Large intestine (tissue), 3 donors: ENCODE data around the gene ARHGAP9. TPM values are rescaled to one million over a fixed set of nuclear protein-coding genes. Genes with fewer than 3 reads are reported as not detected.
A peak's percentile ranks its signal among the peaks of the same experiment; 100 is the strongest.
"Not testable (repeated sequence)": the region's sequence is repeated elsewhere in the genome, so short reads cannot be mapped to it uniquely, and the experiment has no call there.

Experiments used
- DNase-seq, 2 donors: peaks; one replicate each; pipeline versions ENCODE4 v3.0.0 to v3.0.0-alpha.2; 2013
- H3K27ac ChIP-seq: one replicate; pipeline ENCODE4 v1.5.1; 2013; ENCODE audit warnings: low read length
- H3K27me3 ChIP-seq: 2 replicates; pipeline ENCODE4 v1.6.1; 2013; ENCODE audit warnings: low read length; ENCODE audit not compliant: control insufficient read depth, insufficient read depth
- H3K36me3 ChIP-seq: 2 replicates; pipeline ENCODE4 v1.6.1; 2013; ENCODE audit warnings: low read length; ENCODE audit not compliant: control insufficient read depth, insufficient read depth
- H3K4me1 ChIP-seq: one replicate; pipeline ENCODE4 v1.6.1; 2013; ENCODE audit warnings: low read length; ENCODE audit not compliant: control insufficient read depth, insufficient read depth
- H3K4me3 ChIP-seq: one replicate; pipeline ENCODE4 v1.5.1; 2013; ENCODE audit warnings: low read length
- H3K9me3 ChIP-seq: one replicate; pipeline ENCODE4 v1.6.1; 2013; ENCODE audit warnings: mild to moderate bottlenecking, low read depth, low read length, moderate library complexity; ENCODE audit not compliant: control insufficient read depth
- WGBS: methylation state at CpG from one replicate; pipeline ENCODE4 v1.1.5; 2013; ENCODE audit warnings: low lambda C conversion rate; ENCODE audit not compliant: insufficient coverage; 5-methylcytosine and 5-hydroxymethylcytosine counted together
- polyA plus RNA-seq: library from polyadenylated mRNA; unstranded; fragments of 120-200 nt; gene quantifications from one replicate; pipeline ENCODE4 v1.2.1, GENCODE V29; 2013

ARHGAP9 gene
- polyA plus RNA-seq, 1 donor, result 16.1 TPM

DNA sequence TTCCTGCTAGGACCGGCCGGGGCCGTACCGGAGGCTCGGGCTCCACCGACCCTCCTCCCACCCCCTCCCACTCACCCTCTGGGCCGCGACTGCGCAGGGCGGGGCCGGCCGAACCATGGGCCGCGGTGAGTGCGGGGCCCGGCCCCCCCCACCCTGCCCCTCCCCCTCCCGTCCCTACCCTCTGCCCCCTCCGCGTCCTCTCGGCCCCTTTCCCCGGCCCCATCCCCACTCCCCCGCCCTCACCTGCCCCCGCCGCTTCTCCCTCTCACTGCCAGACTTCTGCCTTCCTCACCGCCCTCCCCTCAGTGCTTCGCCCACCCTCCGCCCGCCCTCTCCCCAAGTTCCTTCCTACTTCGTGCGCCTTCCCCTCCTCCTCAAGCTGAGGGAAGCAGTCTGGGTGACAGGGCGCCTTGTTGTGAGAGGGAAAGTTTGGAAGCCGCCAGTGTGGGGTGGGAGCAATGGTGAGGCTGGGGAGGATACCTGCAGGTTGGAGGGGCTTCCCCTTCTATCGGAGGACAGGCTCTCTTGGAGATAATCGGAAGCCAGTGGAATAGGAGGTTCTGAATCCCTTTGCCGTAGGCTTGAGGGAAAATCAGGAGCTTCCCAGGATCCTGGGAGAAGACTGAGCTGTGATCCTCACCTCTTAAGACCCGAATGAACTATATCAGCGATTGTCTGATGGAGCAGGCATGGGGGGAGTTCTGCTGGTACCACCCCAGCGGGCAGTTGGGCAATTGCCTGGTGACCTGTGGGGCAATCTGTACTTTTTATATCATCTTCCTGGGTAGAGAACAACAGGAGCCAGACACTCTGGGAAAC is 43.4 kb upstream of the ARHGAP9 start:
- no CpG with 5 or more reads among the region's 38 CpGs for WGBS
- no peaks in the 10 kb centered on the region for H3K27me3 ChIP-seq
- H3K36me3 ChIP-seq, result peaks cover 41% of the 10 kb centered on the region
- DNase-seq, result peak; percentile 71 to 73
- peaks cover 42% of the 10 kb centered on the region for H3K4me1 ChIP-seq
- peak overlapping the region; percentile 100 for H3K27ac ChIP-seq
- H3K4me3 ChIP-seq, result peak overlapping the region; percentile 73
- H3K9me3 ChIP-seq, result no peaks in the 10 kb centered on the region

DNA sequence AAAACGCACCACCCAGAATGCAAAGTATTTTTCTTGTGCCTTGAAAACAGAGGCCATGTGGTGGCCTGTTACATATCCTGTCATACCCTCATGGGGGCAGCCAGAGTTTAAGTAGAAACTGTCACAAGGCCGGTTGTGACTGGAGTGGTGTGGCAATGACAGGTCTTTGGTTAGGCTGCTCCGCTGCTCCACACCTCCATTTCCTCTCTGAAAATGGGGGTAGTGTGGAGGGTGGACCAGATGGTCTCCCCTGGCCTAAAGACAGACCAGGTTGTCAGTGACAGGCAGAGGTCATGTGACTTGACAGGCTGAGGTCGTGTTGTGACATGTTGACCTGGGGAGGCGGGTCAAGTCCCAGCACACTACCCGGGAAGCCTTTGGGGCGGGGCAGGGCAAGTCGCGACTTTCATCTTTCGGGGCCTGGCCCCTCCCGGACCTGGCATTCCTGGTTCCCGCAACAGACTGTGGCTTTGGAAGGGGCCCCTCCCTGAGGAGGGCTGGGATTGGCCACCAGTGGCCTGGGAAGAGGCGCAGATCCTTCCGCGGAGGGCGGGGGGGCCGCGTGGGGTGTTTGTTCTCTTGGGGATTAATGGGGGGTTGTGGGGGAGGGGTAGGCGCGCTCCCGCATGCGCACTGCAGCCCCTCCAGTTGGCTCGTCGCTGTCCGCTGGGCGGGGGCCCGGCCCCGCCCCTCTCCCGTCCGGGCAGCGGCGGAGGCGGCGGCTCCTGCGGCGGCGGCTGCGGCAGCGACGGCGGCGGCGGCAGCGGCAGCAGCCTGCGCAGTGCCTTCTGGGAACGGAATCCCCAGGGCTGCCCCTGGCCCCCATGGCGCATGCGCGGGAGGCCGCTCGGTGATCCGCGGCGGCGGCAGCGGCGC is 42.6 kb upstream of the ARHGAP9 start, which contains the start of gene MBD6:
MBD6 (plus strand) TSS at position 814 of the 876 bp plus-strand sequence. CDS start 1,480 bp downstream, outside the sequence.
- H3K9me3 ChIP-seq, result no peaks in the 10 kb centered on the region
- H3K4me3 ChIP-seq, result peak within 1 kb of the TSS; percentile 73
- H3K36me3 ChIP-seq, result peaks cover 36% of the 10 kb centered on the region
- WGBS, result no CpG with 5 or more reads among the region's 57 CpGs
- H3K27ac ChIP-seq, result peak within 1 kb of the TSS; percentile 100
- DNase-seq, result peak; percentile 92 to 96
- H3K4me1 ChIP-seq, result peaks cover 45% of the 10 kb centered on the region
- H3K27me3 ChIP-seq, result no peaks in the 10 kb centered on the region

DNA sequence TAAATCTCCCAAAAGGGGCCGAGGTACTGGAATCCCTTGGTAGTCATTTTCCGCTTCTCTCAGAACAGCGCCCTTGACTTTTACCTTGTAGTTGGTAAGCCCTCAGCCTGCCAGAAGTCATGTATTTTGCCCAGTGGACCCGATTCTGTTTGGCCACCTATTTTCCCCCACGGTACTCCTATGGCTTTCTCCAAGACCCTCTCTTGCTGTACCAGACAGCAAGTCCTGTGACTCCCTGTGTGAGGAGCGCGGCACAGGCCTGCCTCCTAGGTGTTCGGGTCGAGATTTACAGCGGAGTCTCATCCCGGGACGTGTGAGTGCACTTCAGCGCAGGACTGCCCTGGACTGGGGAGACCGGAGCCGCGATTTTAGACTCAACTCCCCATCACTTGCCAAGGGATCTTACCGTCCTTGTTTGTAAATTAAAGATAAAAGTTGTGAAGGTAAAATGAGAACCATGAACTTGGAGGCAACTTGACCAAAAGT is 41.9 kb upstream of the ARHGAP9 start:
- Histone ChIP-seq H3K4me1 (peaks cover 45% of the 10 kb centered on the region), H3K36me3 (peaks cover 36% of the 10 kb centered on the region), H3K27me3 (no peaks in the 10 kb centered on the region), H3K4me3 (peak overlapping the region; percentile 54), H3K27ac (peak overlapping the region; percentile 100), H3K9me3 (no peaks in the 10 kb centered on the region)
- DNase-seq, result peak; percentile 53 to 78
- WGBS, result no CpG with 5 or more reads among the region's 17 CpGs

DNA sequence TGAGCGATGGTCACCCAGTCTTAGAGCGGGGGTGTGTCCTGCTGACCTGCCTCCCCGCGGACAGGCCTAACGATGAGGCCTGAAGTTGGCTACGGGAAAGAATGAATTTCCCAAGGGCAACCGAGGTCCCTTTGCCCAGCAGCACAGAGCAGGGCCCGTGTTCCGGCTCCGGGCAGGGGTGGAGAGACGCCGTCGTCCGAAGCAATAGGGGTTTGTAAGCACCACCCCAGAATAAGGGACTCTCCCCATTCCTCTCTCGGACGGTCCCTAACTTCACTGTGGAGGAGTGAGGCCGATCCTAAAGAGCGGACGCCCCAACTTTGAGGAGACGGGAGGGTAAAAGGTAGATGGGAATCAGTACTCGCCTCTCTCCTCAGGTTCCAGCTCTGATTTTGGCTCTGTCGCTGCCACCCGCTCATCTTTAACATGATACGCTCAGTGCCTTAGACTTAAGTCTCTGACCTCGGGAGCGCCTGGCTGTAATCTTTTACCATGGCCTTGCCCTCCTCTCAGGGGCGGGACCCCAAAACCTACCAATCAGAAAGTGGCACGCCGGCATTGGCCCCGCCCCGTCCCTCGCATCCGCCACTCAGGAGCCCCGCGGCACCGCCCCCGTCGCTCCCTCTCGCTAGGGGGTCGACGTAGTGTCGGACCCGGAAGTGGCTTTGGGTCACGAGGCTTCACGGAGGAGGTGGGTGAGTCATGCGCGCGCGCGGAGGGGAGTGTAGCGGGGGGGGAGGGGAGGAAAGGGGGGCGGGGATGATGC is 40.6 kb upstream of the ARHGAP9 start, which contains the start of gene DDIT3:
DDIT3 (minus strand) TSS at position 462 of the 766 bp plus-strand sequence. CDS start 3,108 bp downstream, outside the sequence.
- Histone ChIP-seq H3K27ac (peak within 1 kb of the TSS; percentile 100), H3K36me3 (peaks cover 37% of the 10 kb centered on the region), H3K27me3 (no peaks in the 10 kb centered on the region), H3K4me1 (peaks cover 43% of the 10 kb centered on the region), H3K4me3 (peak within 1 kb of the TSS; percentile 85), H3K9me3 (no peaks in the 10 kb centered on the region)
- peak; percentile 99 for DNase-seq
- no CpG with 5 or more reads among the region's 52 CpGs for WGBS

DNA sequence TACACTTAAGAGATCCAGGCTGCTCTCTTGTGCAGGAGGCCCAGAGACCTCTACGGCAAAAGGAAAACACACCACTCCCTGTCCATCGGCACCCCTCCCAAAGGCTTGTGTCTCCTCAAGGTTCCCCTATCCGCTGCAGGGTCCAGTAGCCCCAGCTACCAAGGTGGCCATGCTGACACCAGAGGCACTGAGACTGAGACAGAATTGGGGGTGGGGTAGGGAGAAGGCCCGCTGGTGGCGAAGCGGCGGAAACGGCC is 40.1 kb upstream of the ARHGAP9 start:
- Histone ChIP-seq H3K36me3 (peaks cover 37% of the 10 kb centered on the region), H3K9me3 (no peaks in the 10 kb centered on the region), H3K4me1 (peaks cover 38% of the 10 kb centered on the region), H3K27ac (peak overlapping the region; percentile 95), H3K4me3 (peak overlapping the region; percentile 85), H3K27me3 (no peaks in the 10 kb centered on the region)
- peak; percentile 35 to 61 for DNase-seq
- no CpG with 5 or more reads among the region's 8 CpGs for WGBS

- Histone ChIP-seq H3K27ac (peak overlapping the region; percentile 95), H3K4me1 (peaks cover 32% of the 10 kb centered on the region), H3K27me3 (no peaks in the 10 kb centered on the region), H3K36me3 (peaks cover 37% of the 10 kb centered on the region), H3K9me3 (no peaks in the 10 kb centered on the region), H3K4me3 (peak overlapping the region; percentile 85)
- DNase-seq, result peak; percentile 15 to 23
- WGBS, result no CpG with 5 or more reads among the region's 7 CpGs
Observed at GRCh38 chr12:57518920-57519795, 39.5 kb upstream of the ARHGAP9 start.

GRCh38 chr12:57518176-57518919 is 38.7 kb upstream of the ARHGAP9 start:
- Histone ChIP-seq H3K36me3 (peaks cover 40% of the 10 kb centered on the region), H3K9me3 (no peaks in the 10 kb centered on the region), H3K27me3 (no peaks in the 10 kb centered on the region), H3K4me3 (peak overlapping the region; percentile 85), H3K27ac (no peak overlapping the region), H3K4me1 (peaks cover 26% of the 10 kb centered on the region)
- DNase-seq, result no peak
- WGBS, result 100% methylated on average over 1 of the region's 8 CpGs

- H3K4me1 ChIP-seq, result peaks cover 26% of the 10 kb centered on the region
- peaks cover 46% of the 10 kb centered on the region for H3K36me3 ChIP-seq
- H3K9me3 ChIP-seq, DNase-seq, H3K4me3 ChIP-seq, H3K27ac ChIP-seq, H3K27me3 ChIP-seq: not testable (repeated sequence)
- 67% methylated on average over 1 of the region's 10 CpGs for WGBS
Observed at GRCh38 chr12:57517718-57518117, 38.1 kb upstream of the ARHGAP9 start.

DNA sequence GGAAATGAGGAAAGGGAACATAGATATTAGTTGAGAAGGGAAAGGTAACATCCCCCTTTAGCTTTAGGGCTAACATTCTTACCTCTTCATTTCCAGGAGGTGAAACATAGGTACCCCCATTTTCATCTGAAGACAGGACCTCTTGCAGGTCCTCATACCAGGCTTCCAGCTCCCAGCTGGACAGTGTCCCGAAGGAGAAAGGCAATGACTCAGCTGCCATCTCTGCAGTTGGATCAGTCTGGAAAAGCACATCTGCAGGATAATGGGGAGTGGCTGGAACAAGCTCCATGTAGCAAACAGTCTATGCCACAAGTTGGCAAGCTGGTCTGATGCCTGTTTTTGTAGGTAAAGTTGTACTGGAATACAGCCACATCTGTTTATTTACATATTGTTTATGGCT is 37.5 kb upstream of the ARHGAP9 start:
- no peak for DNase-seq
- H3K27ac ChIP-seq, result no peak overlapping the region
- H3K4me1 ChIP-seq, result peaks cover 24% of the 10 kb centered on the region
- H3K9me3 ChIP-seq, result no peaks in the 10 kb centered on the region
- H3K27me3 ChIP-seq, result no peaks in the 10 kb centered on the region
- H3K4me3 ChIP-seq, result no peak overlapping the region
- H3K36me3 ChIP-seq, result peaks cover 51% of the 10 kb centered on the region
- no CpG with 5 or more reads among the region's 1 CpG for WGBS
